ENCODE data around the gene ZFYVE28.

ZFYVE28 gene

GRCh38 chr4:2428496-2429213 is 10.2 kb upstream of the ZFYVE28 start:
- DNase-seq (ENCODE audit: low read depth) = no peak

GRCh38 chr4:2427383-2428334 is 9.2 kb upstream of the ZFYVE28 start:
- no peak for DNase-seq (ENCODE audit: low read depth)

DNA sequence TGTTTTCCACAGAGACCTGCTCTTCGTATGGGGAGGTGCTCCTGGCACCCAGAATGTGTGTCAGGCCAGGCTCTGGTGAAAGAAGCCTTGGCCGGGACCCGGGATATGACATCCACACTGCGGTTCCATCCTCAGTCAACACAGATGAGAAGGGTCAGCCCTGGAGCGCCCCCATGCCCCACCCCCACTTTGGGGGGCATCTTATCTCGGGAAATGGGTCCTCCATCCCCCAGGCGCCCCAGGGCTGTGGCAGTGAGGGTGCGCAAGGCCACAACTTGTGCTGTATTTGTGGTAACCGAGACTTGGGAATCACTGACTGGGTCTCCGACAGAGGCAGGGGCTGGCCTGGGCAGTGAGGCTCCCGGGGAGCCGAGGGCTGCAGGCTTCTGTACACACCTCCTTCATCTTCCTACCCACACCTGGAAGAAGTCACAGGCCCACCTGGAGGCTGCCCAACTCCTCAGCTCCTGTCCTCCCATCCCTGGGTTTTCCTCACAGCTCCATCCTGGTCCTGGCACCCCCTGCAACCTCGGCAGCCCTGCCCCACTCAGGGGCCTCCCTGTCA is 8.3 kb upstream of the ZFYVE28 start:
- DNase-seq (ENCODE audit: low read depth) = no peak

- no peak for DNase-seq (ENCODE audit: low read depth)
These were observed 7.6 kb upstream of the ZFYVE28 start for GRCh38 chr4:2426069-2426397.

GRCh38 chr4:2425386-2426068 is 7.1 kb upstream of the ZFYVE28 start:
- no peak for DNase-seq (ENCODE audit: low read depth)

- DNase-seq (ENCODE audit: low read depth) = no peak
These were observed 6.1 kb upstream of the ZFYVE28 start for GRCh38 chr4:2424581-2424980.

GRCh38 chr4:2423695-2424094 is 5.2 kb upstream of the ZFYVE28 start:
- no peak for DNase-seq (ENCODE audit: low read depth)

DNA sequence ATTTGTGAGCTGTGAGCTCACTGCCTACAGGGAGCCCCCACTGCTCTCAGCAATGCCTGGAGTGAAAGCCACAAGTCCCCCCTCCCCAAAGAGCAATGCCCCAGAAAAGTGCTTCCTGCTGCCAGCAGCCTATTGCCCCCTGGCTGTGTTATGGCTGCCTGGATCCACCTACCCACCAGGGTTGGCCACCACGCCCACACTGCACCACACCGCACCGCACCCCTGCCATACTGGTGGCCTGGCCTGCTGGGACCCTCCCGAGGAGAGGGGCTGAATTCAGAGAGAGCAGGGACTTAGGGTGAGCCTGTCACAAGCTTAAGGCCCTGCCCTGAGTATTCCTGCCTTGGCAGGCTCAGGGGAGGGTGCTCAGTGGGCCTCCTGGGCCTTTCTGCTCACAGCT is 4.6 kb upstream of the ZFYVE28 start:
- no peak for DNase-seq (ENCODE audit: low read depth)

DNA sequence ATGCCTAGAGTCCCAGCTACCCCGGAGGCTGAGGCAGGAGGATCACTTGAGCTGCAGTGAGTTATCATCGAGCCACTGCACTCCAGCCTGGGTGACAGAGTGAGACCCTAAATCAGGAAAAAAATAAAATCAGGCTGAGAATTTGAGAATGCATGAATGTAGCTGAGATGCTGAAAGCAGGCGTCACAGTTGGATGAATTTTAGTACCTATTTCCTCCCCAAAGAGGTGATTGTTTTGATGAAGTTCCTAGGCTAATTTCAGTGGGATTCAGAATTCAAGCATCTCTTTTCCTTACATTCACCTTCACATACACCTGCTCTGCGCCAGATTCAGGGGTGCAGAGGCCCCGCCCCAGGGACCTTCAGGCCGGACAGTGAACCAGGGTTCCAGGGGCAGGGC is 3.5 kb upstream of the ZFYVE28 start:
- DNase-seq (ENCODE audit: low read depth) = no peak

GRCh38 chr4:2419814-2420213 is 1.4 kb upstream of the ZFYVE28 start:
- no peak for DNase-seq (ENCODE audit: low read depth)

DNA sequence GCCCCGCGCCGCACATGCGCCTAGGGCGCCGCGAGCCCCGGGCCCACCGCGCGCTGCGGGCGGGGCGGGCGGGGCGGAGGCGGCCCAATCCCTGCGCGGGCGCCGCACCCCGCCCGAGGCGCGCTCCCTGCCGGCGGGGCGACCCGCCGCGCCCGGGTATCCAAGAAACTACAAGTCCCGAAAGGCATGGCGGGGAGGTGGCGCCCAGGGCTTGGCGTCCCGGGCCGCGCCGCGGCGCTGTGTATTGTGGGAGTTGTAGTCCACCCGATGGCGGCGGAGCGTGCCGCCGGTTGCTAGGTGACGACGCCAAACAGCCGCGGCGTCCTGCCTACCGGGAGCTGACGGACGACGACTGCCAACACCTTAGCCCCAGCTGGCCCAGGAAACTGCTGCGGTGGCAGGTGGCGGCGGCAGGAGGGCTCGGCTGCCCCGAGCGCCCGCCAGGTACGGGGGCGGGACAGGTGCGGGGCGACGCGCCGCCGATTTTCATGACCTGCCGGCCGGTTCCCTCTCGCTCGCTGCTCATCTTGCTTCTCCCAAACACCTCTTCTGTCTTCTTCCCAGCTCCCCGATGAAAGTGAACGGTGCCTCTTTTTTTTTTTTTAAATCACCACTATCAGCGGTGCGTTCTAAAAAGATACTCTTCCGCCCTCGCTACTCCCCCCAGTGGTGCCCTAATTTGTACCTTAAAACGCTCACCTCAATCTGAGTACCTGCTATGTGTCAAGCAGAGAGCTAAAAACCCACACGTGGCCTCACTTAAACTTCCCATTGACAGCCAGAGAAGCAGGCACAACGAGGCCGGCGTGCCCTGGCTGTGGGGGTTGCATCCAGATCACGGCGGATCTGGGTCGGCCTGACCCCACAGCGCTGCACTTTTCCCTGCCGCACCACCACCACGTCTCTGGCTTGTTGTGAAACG is 466 bp upstream of the ZFYVE28 start, which contains the start of gene CFAP99:
CFAP99 (plus strand) TSS at position 306 of the 922 bp plus-strand sequence.
- peak; percentile 97 for DNase-seq (ENCODE audit: low read depth)

GRCh38 chr4:2417226-2417764 is 1.1 kb downstream of the ZFYVE28 start:
- DNase-seq (ENCODE audit: low read depth) = no peak

- no peak for DNase-seq (ENCODE audit: low read depth)
These were observed 1.8 kb downstream of the ZFYVE28 start for GRCh38 chr4:2416564-2417225.

DNA sequence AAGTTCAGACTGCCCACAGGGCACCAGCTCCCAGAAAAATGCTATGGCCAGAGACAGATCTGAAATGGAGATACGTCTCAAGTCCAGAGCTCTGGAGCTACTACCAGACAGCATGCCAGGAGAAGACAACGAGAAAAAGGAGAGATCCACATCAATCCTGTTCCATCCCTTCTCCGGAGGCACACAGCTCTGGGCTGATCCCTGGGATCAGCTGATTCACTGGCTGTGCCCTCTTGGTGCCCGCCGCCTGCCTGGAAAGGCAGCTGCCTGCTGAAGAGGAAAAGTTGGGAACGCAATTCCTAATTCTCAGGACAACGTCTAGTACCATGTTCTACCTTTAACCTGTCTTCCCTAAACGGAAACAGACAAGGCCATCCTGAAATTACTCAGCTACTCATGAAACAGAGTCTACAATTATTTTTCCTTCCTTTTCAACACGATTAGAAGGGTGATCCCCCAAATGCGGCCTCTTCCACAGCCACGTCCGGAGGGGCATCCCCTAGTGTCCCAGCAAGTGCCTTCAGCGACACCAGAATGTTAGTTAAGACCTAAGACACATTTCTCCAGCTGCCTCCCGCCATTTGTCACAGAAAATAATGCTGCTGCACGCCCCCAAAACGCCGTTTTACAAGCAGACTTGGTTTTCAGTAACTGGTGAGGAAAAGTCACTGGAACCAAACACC is 2.4 kb downstream of the ZFYVE28 start:
- DNase-seq (ENCODE audit: low read depth) = no peak

DNA sequence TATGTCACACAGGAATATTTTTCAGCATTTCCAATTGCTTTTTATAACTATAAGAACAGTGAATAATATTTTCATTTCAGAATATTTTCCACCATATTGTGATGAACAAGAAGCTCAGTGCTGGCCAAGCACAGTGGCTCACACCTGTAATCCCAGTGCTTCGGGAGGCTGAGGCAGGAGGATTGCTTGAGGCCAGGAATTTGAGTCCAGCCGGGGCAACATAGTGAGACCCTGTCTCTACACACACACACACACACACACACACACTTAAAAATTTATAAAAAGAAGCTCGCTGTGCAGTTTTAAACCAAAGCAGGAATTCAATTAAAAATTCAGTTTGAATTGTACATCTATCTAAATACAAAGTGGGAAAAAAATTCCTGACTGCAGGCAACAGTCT is 3.2 kb downstream of the ZFYVE28 start:
- DNase-seq (ENCODE audit: low read depth) = no peak

DNA sequence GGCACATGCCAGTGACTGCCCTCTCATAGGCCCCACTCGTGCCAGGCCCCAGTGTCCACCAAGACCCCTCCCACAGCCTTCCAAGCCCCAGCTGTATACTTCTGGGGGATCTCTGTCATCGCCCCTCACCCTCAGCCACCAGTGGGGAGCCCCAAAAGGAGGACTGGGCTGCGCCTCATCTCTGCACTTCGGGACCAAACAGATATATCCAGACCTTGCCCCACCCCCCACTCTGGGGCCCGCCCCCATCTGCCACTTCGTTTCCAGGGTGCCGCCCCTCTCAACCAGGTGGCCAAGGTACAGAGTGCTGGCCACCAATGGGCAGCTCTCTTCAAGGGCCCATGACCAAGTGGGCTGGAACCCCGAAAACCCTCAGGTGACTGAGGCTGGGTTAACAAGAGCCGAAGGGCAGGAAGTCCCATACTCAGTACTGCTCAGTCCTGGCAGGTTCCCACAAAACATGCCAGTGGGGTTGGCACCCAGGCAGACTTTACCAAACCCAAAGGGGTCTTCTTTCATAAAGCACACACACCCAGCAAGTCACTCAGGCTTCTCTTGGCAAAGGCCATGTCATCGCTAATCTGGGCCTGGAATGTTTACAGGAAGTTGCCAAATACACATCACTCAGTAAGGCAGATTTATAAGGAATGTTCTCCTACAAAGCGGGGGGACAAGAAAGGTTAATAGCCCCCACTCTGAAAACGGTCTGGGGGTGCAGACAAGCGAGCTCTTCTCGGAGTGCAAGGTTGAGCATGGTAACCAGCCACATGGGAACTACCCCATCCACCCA is 4.4 kb downstream of the ZFYVE28 start:
- DNase-seq (ENCODE audit: low read depth) = no peak

- peak; percentile 74 for DNase-seq (ENCODE audit: low read depth)
These were observed 5.3 kb downstream of the ZFYVE28 start for GRCh38 chr4:2412885-2413716.

DNA sequence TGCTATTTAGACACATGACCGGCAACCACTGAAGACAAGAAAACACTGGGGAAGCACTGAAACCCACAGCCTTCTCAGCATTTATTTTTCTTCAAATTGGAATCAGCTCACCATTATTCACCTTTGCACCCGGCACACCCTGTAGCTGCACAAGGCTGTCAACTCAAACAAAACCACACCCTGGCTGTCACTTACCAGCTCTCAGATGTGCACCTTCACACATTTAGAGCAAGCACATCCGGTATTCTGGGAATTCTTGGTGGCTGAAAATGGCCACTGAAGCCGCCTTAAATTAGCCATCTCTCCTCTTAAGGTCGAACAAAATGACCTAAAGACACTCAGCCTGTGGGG is 5.9 kb downstream of the ZFYVE28 start:
- DNase-seq (ENCODE audit: low read depth) = no peak

Measured in stimulated activated CD8-positive, alpha-beta memory T cell treated with anti-CD3 and anti-CD28 coated beads, Interleukin-12 subunit alpha, Interleukin-12 subunit beta, amount 100 ng/mL, for 1 hour (primary cell).